Panc1 (cell line): ENCODE measurements around the gene P2RX3.

Source experiments
- CTCF ChIP-seq: fragments of 450-650 bp; IDR thresholded peaks from 2 replicates; pipeline ENCODE4 v1.5.1; 2017; ENCODE audit warnings: mild to moderate bottlenecking
- POLR2AphosphoS5 ChIP-seq: IDR thresholded peaks from 2 replicates; pipeline ENCODE4 v1.6.1; 2012; ENCODE audit warnings: mild to moderate bottlenecking, low read depth, low read length, moderate library complexity
- SIN3A ChIP-seq: IDR thresholded peaks from 2 replicates; pipeline ENCODE4 v1.6.1; 2012; ENCODE audit warnings: low read depth, mild to moderate bottlenecking, low read length, moderate library complexity, borderline replicate concordance; ENCODE audit not compliant: insufficient read depth
- TCF7L2 ChIP-seq: IDR thresholded peaks from 2 replicates; pipeline ENCODE4 v1.6.1; 2011; ENCODE audit warnings: mild to moderate bottlenecking, low read depth, low read length, inconsistent platforms
- TF ChIP-seq, protein P1 (sequence below), 2 experiments: IDR thresholded peaks; 2 replicates each; pipeline ENCODE4 v1.6.1; 2011 to 2012; ENCODE audit warnings: low read depth in 2 of 2, control low read depth in 1 of 2, low read length in 1 of 2, mild to moderate bottlenecking in 1 of 2, moderate library complexity in 1 of 2; ENCODE audit not compliant: insufficient read depth in 1 of 2

- no peak for TF ChIP-seq CTCF
- no peak for TF ChIP-seq TCF7L2
- TF ChIP-seq, protein P1, sequence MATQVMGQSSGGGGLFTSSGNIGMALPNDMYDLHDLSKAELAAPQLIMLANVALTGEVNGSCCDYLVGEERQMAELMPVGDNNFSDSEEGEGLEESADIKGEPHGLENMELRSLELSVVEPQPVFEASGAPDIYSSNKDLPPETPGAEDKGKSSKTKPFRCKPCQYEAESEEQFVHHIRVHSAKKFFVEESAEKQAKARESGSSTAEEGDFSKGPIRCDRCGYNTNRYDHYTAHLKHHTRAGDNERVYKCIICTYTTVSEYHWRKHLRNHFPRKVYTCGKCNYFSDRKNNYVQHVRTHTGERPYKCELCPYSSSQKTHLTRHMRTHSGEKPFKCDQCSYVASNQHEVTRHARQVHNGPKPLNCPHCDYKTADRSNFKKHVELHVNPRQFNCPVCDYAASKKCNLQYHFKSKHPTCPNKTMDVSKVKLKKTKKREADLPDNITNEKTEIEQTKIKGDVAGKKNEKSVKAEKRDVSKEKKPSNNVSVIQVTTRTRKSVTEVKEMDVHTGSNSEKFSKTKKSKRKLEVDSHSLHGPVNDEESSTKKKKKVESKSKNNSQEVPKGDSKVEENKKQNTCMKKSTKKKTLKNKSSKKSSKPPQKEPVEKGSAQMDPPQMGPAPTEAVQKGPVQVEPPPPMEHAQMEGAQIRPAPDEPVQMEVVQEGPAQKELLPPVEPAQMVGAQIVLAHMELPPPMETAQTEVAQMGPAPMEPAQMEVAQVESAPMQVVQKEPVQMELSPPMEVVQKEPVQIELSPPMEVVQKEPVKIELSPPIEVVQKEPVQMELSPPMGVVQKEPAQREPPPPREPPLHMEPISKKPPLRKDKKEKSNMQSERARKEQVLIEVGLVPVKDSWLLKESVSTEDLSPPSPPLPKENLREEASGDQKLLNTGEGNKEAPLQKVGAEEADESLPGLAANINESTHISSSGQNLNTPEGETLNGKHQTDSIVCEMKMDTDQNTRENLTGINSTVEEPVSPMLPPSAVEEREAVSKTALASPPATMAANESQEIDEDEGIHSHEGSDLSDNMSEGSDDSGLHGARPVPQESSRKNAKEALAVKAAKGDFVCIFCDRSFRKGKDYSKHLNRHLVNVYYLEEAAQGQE (IDR thresholded peaks at IDR 0.05; ENCODE audit: insufficient read depth in 1 of 2, low read depth in 2 of 2, low read length in 1 of 2) = no peak
- no peak for TF ChIP-seq POLR2AphosphoS5
- TF ChIP-seq SIN3A = no peak
Measured at GRCh38 chr11:57390535-57390934, 52.4 kb downstream of the P2RX3 start, which contains the start of gene PRG2.
